H1 (cell line): ENCODE results near the gene GOLGA6C. TPM values are rescaled to one million over a fixed set of nuclear protein-coding genes. Genes with fewer than 3 reads are reported as not detected.

ENCODE experiments used
- CTCF ChIA-PET: fragments of 300-600 bp; sonication (Branson Sonifier 250); formaldehyde crosslinking; loops from one replicate; lab custom pipeline; 2021; ENCODE audit not compliant: partially characterized antibody; lab: Charles Lee
- POLR2A ChIA-PET: fragments of 300-600 bp; sonication (Branson Sonifier 250); formaldehyde crosslinking; loops from one replicate; lab custom pipeline; 2021; ENCODE audit warnings: inconsistent platforms; ENCODE audit not compliant: partially characterized antibody; lab: Charles Lee
- DNase-seq, 2 experiments: peaks; one replicate each; pipeline versions ENCODE4 v3.0.0 to v3.0.0-alpha.2; 2010 to 2022; ENCODE audit warnings: low spot score in 2 of 2, low read depth in 1 of 2, mixed read lengths in 1 of 2
- FAIRE-seq: peaks from 2 replicates; lab custom pipeline; 2011; peaks lifted over from hg19 to GRCh38; lab: Jason Lieb, UNC
- H2AFZ ChIP-seq: 2 replicates; pipeline ENCODE4 v1.8.1; 2012; ENCODE audit warnings: low read length, inconsistent platforms
- H2AK5ac ChIP-seq: 2 replicates; pipeline ENCODE4 v1.6.1; 2013; ENCODE audit warnings: low read depth, low read length
- H2BK120ac ChIP-seq: replicated peaks from 2 replicates; pipeline ENCODE3; 2013; ENCODE audit warnings: low read depth, low read length, inconsistent platforms
- H2BK12ac ChIP-seq: 2 replicates; pipeline ENCODE4 v1.6.1; 2013; ENCODE audit warnings: low read depth, low read length
- H2BK15ac ChIP-seq: 2 replicates; pipeline ENCODE4 v1.6.1; 2013; ENCODE audit warnings: low read length
- H2BK20ac ChIP-seq: 2 replicates; pipeline ENCODE4 v1.6.1; 2013; ENCODE audit warnings: low read length
- H2BK5ac ChIP-seq: 2 replicates; pipeline ENCODE4 v1.6.1; 2013; ENCODE audit warnings: low read depth, low read length
- H3K14ac ChIP-seq: 2 replicates; pipeline ENCODE4 v1.6.1; 2013; ENCODE audit warnings: inconsistent platforms; ENCODE audit not compliant: insufficient read length
- H3K18ac ChIP-seq: 2 replicates; pipeline ENCODE4 v1.6.1; 2013; ENCODE audit warnings: low read length; ENCODE audit errors: extremely low read depth
- H3K23ac ChIP-seq: 2 replicates; pipeline ENCODE4 v1.6.1; 2013; ENCODE audit warnings: inconsistent platforms; ENCODE audit not compliant: insufficient read length
- H3K23me2 ChIP-seq: 2 replicates; pipeline ENCODE4 v1.6.1; 2013; ENCODE audit warnings: low read depth, low read length
- H3K27ac ChIP-seq: 2 replicates; pipeline ENCODE4 v1.6.1; 2011; ENCODE audit warnings: low read depth, low read length, inconsistent platforms
- H3K27me3 ChIP-seq, 4 experiments: replicated peaks in 1 of 4; 1 replicate in 1 of 4; 2 replicates in 3 of 4; pipeline versions ENCODE4 v1.6.1 to v1.8.1; 2011 to 2013; ENCODE audit warnings: low read length in 3 of 4, mild to moderate bottlenecking in 3 of 4, inconsistent platforms in 2 of 4, mixed read lengths in 2 of 4, moderate library complexity in 1 of 4; ENCODE audit not compliant: control insufficient read depth in 3 of 4, insufficient read depth in 3 of 4; ENCODE audit errors: extremely low read depth in 1 of 4
- H3K36me3 ChIP-seq, 4 experiments: 2 replicates each; pipeline versions ENCODE4 v1.6.1 to v1.8.1; 2011 to 2013; ENCODE audit warnings: mild to moderate bottlenecking in 4 of 4, low read length in 3 of 4, moderate library complexity in 2 of 4, control low read depth in 1 of 4, inconsistent platforms in 1 of 4; ENCODE audit not compliant: insufficient read depth in 4 of 4, control insufficient read depth in 2 of 4
- H3K4ac ChIP-seq: replicated peaks from 2 replicates; pipeline ENCODE3; 2013; ENCODE audit warnings: low read length, low read depth, mixed read lengths, inconsistent platforms; ENCODE audit not compliant: insufficient read length
- H3K4me1 ChIP-seq, 4 experiments: replicated peaks in 1 of 4; 1 replicate in 1 of 4; 2 replicates in 3 of 4; pipeline versions ENCODE4 v1.6.1 to v1.8.1; 2011 to 2013; ENCODE audit warnings: low read length in 3 of 4, inconsistent platforms in 2 of 4, mixed read lengths in 1 of 4; ENCODE audit not compliant: insufficient read depth in 4 of 4, control insufficient read depth in 3 of 4
- H3K4me2 ChIP-seq, 2 experiments: 2 replicates each; pipeline versions ENCODE4 v1.6.1 to v1.8.1; 2011 to 2013; ENCODE audit warnings: low read depth in 2 of 2, low read length in 2 of 2, control low read depth in 1 of 2, inconsistent platforms in 1 of 2, mild to moderate bottlenecking in 1 of 2; ENCODE audit not compliant: insufficient read depth in 1 of 2
- H3K4me3 ChIP-seq, 4 experiments: fragments of 200-600, 300-600 bp in 1 of 4; sonication (generic), shearing (Covaris generic), sonication (Bioruptor Twin) in 1 of 4; 2 replicates each; pipeline versions ENCODE4 v1.5.1 to v1.8.1; 2011 to 2016; ENCODE audit warnings: low read length in 4 of 4, low read depth in 3 of 4, control low read depth in 2 of 4, inconsistent platforms in 2 of 4, mild to moderate bottlenecking in 2 of 4, mixed read lengths in 1 of 4, moderate library complexity in 1 of 4; ENCODE audit not compliant: insufficient read depth in 2 of 4; ENCODE audit errors: extremely low read depth in 1 of 4
- H3K56ac ChIP-seq: replicated peaks from 2 replicates; pipeline ENCODE3; 2013; ENCODE audit warnings: low read depth, mild to moderate bottlenecking, mixed read lengths, low read length, inconsistent platforms; ENCODE audit not compliant: insufficient read length
- H3K79me1 ChIP-seq: 2 replicates; pipeline ENCODE4 v1.6.1; 2013; ENCODE audit warnings: low read depth, low read length, control low read depth
- H3K79me2 ChIP-seq, 2 experiments: 2 replicates each; pipeline versions ENCODE4 v1.6.1 to v1.8.1; 2012 to 2013; ENCODE audit warnings: low read length in 2 of 2, mild to moderate bottlenecking in 2 of 2, inconsistent platforms in 1 of 2; ENCODE audit not compliant: insufficient read depth in 2 of 2, control insufficient read depth in 1 of 2
- H3K9ac ChIP-seq, 4 experiments: replicated peaks in 1 of 4; 1 replicate in 1 of 4; 2 replicates in 3 of 4; pipeline versions ENCODE4 v1.6.1 to v1.8.1; 2011 to 2013; ENCODE audit warnings: low read depth in 3 of 4, low read length in 3 of 4, control low read depth in 2 of 4, mild to moderate bottlenecking in 2 of 4, moderate library complexity in 2 of 4, inconsistent platforms in 1 of 4; ENCODE audit errors: extremely low read depth in 1 of 4
- H3K9me3 ChIP-seq, 2 experiments: 2 replicates each; pipeline versions ENCODE4 v1.6.1 to v1.8.1; 2012 to 2013; ENCODE audit warnings: mild to moderate bottlenecking in 2 of 2, moderate library complexity in 2 of 2, control low read depth in 1 of 2, inconsistent platforms in 1 of 2, low read depth in 1 of 2, low read length in 1 of 2, mixed read lengths in 1 of 2; ENCODE audit not compliant: insufficient read depth in 2 of 2
- H4K20me1 ChIP-seq, 2 experiments: replicated peaks in 1 of 2; 2 replicates each; pipeline versions ENCODE3 to v1.8.1; 2011 to 2013; ENCODE audit warnings: inconsistent platforms in 2 of 2, low read length in 2 of 2, mild to moderate bottlenecking in 1 of 2; ENCODE audit not compliant: insufficient read depth in 2 of 2, control insufficient read depth in 1 of 2
- H4K5ac ChIP-seq: 2 replicates; pipeline ENCODE4 v1.6.1; 2013; ENCODE audit warnings: low read length, low read depth, mixed read lengths, inconsistent platforms; ENCODE audit not compliant: insufficient read length
- H4K8ac ChIP-seq: 2 replicates; pipeline ENCODE4 v1.8.0; 2013; ENCODE audit warnings: mild to moderate bottlenecking, moderate library complexity, low read length, inconsistent platforms; ENCODE audit not compliant: insufficient read depth; ENCODE audit errors: extremely low read depth
- H4K91ac ChIP-seq: replicated peaks from 2 replicates; pipeline ENCODE3; 2013; ENCODE audit warnings: low read length, mixed read lengths, inconsistent platforms; ENCODE audit not compliant: insufficient read length
- ASH2L ChIP-seq: fragments of 200-600, 300-600 bp; sonication (generic); IDR thresholded peaks from one replicate; pipeline ENCODE4 v1.7.1; 2017; ENCODE audit warnings: low read length
- CBX8 ChIP-seq: fragments of 300-800, 300-1000 bp; sonication (generic); IDR thresholded peaks from 2 replicates; pipeline ENCODE4 v1.7.1; 2016; ENCODE audit warnings: low read depth, low read length, borderline replicate concordance
- CREB1 ChIP-seq: IDR thresholded peaks from 2 replicates; pipeline ENCODE4 v1.6.1; 2012; ENCODE audit warnings: inconsistent platforms
- EP300 ChIP-seq, 2 experiments: IDR thresholded peaks; 1 replicate in 1 of 2; 2 replicates in 1 of 2; pipeline ENCODE4 v1.6.1; 2011 to 2012; ENCODE audit warnings: low read depth in 2 of 2, low read length in 2 of 2, mild to moderate bottlenecking in 2 of 2, borderline replicate concordance in 1 of 2, inconsistent platforms in 1 of 2, moderate library complexity in 1 of 2
- RNF2 ChIP-seq: fragments of 200-900, 300-1000 bp; sonication (generic); IDR thresholded peaks from 2 replicates; pipeline ENCODE4 v1.7.1; 2016; ENCODE audit warnings: borderline replicate concordance, low read depth, mild to moderate bottlenecking, antibody characterized with exemption, low read length; ENCODE audit not compliant: poor library complexity, severe bottlenecking; ENCODE audit errors: missing control alignments
- SIRT6 ChIP-seq: IDR thresholded peaks from one replicate; pipeline ENCODE4 v1.7.1; 2012; ENCODE audit warnings: low read length, inconsistent platforms
- SIX5 ChIP-seq: IDR thresholded peaks from 2 replicates; pipeline ENCODE4 v1.6.1; 2011; ENCODE audit warnings: mild to moderate bottlenecking, low read depth, low read length
- SP2 ChIP-seq: IDR thresholded peaks from 2 replicates; pipeline ENCODE4 v1.6.1; 2012; ENCODE audit warnings: mild to moderate bottlenecking, low read length, inconsistent platforms
- SUZ12 ChIP-seq: fragments of 200-600 bp; sonication (generic); IDR thresholded peaks from 2 replicates; pipeline ENCODE4 v1.6.1; 2012; ENCODE audit warnings: mild to moderate bottlenecking, inconsistent platforms, low read length, moderate library complexity, mixed read lengths
- TBP ChIP-seq: IDR thresholded peaks from 2 replicates; pipeline ENCODE4 v1.6.1; 2011; ENCODE audit warnings: low read depth, low read length, improper control_type of control experiment
- WGBS, 2 experiments: shearing (Covaris generic) in 1 of 2; methylation state at CpG; one replicate each; pipeline versions ENCODE4 v1.1.6 to v1.1.7; 2013 to 2015; ENCODE audit warnings: low lambda C conversion rate in 2 of 2, mixed read lengths in 2 of 2, inconsistent platforms in 1 of 2, low coverage in 1 of 2, missing lambda C conversion rate in 1 of 2; ENCODE audit not compliant: insufficient replicate concordance in 2 of 2, insufficient coverage in 1 of 2, insufficient read length in 1 of 2; ENCODE audit errors: extremely low coverage in 1 of 2, missing lambda C conversion rate in 1 of 2; 5-methylcytosine and 5-hydroxymethylcytosine counted together
- polyA plus RNA-seq, 7 experiments: library from polyadenylated mRNA; depleted of rRNA in 3 of 7; stranded (reverse) in 5 of 7; unstranded in 2 of 7; fragments of >200 nt in 5 of 7; fragments of 200-250 nt in 2 of 7; gene quantifications; 1 replicate in 5 of 7; 2 replicates in 1 of 7; 4 replicates in 1 of 7; pipeline versions ENCODE4 v1.2.1 to v1.2.3, GENCODE V29; 2011 to 2013; ENCODE audit warnings: missing spikeins in 2 of 7, mixed read lengths in 2 of 7
- total RNA-seq: library from RNA; stranded (reverse); fragmentation: NEBNext Ultra II Directional; extraction: Animal tissue kit (Norgen Biotek cat#: 25700); gene quantifications from 2 replicates; pipeline ENCODE4 v1.2.1, GENCODE V29; 2021
- TF ChIP-seq, protein P1 (sequence below), 3 experiments: IDR thresholded peaks; 1 replicate in 2 of 3; 2 replicates in 1 of 3; pipeline versions ENCODE4 v1.5.1 to v1.6.1; 2011; ENCODE audit warnings: low read length in 3 of 3, mild to moderate bottlenecking in 3 of 3, inconsistent platforms in 2 of 3, low read depth in 1 of 3, moderate library complexity in 1 of 3; ENCODE audit not compliant: insufficient read depth in 1 of 3; ENCODE audit errors: control extremely low read depth in 1 of 3

Gene GOLGA6C
- total and polyA plus RNA-seq, 2 of the 8 experiments (the other 6 are each of a cell fraction or from before 2014, with no cell fraction given): 0.14 to 0.35 TPM

DNA sequence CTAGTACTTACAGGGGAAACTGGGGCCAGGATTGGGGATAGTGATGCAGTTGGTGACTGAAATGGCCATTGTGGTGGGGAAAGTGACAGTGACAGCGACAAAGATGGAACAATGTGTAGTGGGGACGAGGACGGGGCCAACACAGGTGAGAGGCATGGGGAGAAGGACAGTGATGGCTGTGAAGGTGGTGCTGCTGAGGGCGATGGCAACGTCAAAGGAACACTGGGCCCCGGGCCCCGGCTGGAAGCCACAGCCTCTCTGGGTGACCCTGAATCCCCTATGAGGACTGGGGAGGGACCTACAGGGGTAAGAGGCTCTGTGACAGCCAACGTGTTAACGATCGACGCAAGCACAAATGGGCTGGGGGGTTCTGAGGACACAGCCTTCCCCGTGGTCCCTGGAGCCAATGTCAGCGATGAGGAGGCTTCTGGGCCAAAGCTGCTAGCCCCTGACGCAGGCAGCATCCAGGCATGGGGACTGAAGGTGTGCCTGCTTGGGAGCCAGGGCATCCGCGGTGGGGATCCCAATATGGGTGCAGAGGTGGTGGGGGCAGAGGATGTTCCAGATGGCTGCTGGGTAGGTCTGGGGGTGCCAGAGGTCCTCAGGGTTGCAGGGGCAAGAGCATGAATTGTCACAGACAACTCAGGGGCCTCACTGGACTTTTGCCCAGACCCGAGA, 25.2 kb upstream of the GOLGA6C start:
- CTCF ChIA-PET: no interaction called here
- FAIRE-seq: no peak
- TF ChIP-seq EP300 (IDR thresholded peaks at IDR 0.05; ENCODE audit: borderline replicate concordance in 1 of 2, low read depth in 2 of 2, low read length in 2 of 2): no peak
- no peak for TF ChIP-seq CBX8
- no peak for TF ChIP-seq SUZ12
- TF ChIP-seq, protein P1, sequence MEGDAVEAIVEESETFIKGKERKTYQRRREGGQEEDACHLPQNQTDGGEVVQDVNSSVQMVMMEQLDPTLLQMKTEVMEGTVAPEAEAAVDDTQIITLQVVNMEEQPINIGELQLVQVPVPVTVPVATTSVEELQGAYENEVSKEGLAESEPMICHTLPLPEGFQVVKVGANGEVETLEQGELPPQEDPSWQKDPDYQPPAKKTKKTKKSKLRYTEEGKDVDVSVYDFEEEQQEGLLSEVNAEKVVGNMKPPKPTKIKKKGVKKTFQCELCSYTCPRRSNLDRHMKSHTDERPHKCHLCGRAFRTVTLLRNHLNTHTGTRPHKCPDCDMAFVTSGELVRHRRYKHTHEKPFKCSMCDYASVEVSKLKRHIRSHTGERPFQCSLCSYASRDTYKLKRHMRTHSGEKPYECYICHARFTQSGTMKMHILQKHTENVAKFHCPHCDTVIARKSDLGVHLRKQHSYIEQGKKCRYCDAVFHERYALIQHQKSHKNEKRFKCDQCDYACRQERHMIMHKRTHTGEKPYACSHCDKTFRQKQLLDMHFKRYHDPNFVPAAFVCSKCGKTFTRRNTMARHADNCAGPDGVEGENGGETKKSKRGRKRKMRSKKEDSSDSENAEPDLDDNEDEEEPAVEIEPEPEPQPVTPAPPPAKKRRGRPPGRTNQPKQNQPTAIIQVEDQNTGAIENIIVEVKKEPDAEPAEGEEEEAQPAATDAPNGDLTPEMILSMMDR (IDR thresholded peaks at IDR 0.05; ENCODE audit: control extremely low read depth in 1 of 3, insufficient read depth in 1 of 3, low read depth in 1 of 3, low read length in 3 of 3): no peak
- no peak for TF ChIP-seq SIX5
- TF ChIP-seq SIRT6: no peak
- TF ChIP-seq CREB1: no peak
- TF ChIP-seq SP2: no peak
- no peak for TF ChIP-seq RNF2
- no peak for TF ChIP-seq ASH2L
- TF ChIP-seq TBP: no peak

More for the DNA sequence above, 25.2 kb upstream of the GOLGA6C start:
- Histone ChIP-seq H3K4me1 (peaks cover 0 to 3% (median 1%) of the 10 kb centered on the region in 4 experiments; a peak in 3 of 7 replicates), H3K36me3 (no peaks in the 10 kb centered on the region), H4K91ac (no peak overlapping the region), H3K79me2 (no peaks in the 10 kb centered on the region), H3K18ac (no peak overlapping the region), H3K23ac (no peak overlapping the region), H2BK120ac (no peak overlapping the region), H2AK5ac (no peak overlapping the region), H3K27ac (no peak overlapping the region), H4K5ac (no peak overlapping the region), H3K27me3 (no peaks in the 10 kb centered on the region; a peak in 1 of 7 replicates), H3K4me3 (no peak overlapping the region), H3K56ac (no peak overlapping the region), H3K14ac (no peak overlapping the region), H4K20me1 (no peaks in the 10 kb centered on the region), H4K8ac (no peak overlapping the region), H2BK12ac (peak overlapping the region; percentile 50; the same call in 1 of the 2 replicates), H3K23me2 (no peaks in the 10 kb centered on the region), H2BK20ac (no peak overlapping the region), H3K9me3 (no peaks in the 10 kb centered on the region), H2BK15ac (no peak overlapping the region; the same call in 1 of the 2 replicates), H3K79me1 (no peaks in the 10 kb centered on the region), H3K9ac (no peak overlapping the region), H2AFZ (no peak overlapping the region), H3K4me2 (no peak overlapping the region), H2BK5ac (no peak overlapping the region), H3K4ac (no peak overlapping the region)
- no peak for DNase-seq
- POLR2A ChIA-PET: no interaction called here
- 91% methylated on average over 17 of the region's 17 CpGs; no CpG with 5 or more reads in 1 of the 2 experiments for WGBS, 2 experiments
